NCI-H2081 treated with DMSO at 0.1 percent for 48 hours (cell line): ENCODE results near the gene PPP2R5A.
"Not testable (repeated sequence)": the region's sequence is repeated elsewhere in the genome, so short reads cannot be mapped to it uniquely, and the experiment has no call there.

Experiments
- DNase-seq: peaks from one replicate; lab custom pipeline; 2025; lab: John Stamatoyannopoulos, UW

Gene PPP2R5A

GRCh38 chr1:212301580-212301979, 16.4 kb downstream of the PPP2R5A start:
- no peak for DNase-seq

DNA sequence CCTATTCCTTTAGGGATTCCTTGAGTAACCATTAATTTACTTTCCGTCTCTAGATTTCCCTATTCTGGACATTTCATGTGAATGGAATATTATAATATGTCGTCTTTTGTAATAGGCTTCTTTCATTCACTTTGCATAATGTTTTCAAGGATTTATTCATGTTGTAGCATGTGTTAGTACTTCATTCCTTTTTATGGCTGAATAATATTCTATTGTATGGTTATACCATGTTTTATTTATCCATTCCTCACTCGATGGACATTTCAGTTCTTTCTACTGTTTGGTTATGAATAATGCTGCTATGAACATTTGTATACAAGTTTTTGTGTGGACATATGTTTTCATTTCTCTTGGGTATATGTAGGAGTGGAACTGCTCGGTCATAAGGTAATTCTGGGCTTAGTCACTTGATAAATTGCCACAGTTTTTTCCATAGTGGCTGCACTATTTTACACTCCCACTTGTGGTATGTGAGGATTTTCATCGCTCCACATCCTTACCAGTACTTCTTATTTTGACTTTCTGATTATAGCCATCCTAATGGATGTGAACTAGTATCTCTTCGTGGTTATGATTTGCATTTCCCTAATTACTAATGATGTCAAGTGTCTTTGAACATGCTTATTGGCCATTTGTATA, 17.7 kb downstream of the PPP2R5A start:
- DNase-seq = no peak

GRCh38 chr1:212305342-212305741, 20.1 kb downstream of the PPP2R5A start:
- DNase-seq = no peak

DNA sequence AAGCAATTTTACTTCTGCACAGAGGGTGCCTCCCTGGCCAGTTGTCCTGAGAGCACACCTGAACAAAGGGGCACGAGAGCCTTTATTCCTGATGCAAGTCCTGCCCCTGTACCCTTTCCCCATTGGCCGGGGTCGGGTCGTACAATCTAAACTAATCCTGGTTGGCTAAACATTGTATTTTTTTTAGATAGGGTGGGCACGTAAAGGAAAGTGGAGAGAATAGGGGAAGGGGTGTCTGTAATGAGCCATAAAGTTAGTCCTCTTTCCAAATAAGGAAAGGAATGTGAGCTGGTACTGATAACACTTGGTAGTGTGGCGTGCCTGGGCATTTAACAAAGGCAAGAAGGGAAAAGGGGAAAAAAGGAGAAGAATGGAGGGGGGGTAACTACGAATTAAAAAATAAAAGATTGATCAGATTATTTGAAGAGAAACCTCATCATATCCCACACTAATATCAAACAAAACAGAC, 20.8 kb downstream of the PPP2R5A start:
- DNase-seq = not testable (repeated sequence)

GRCh38 chr1:212309967-212310366, 24.8 kb downstream of the PPP2R5A start:
- no peak for DNase-seq

DNA sequence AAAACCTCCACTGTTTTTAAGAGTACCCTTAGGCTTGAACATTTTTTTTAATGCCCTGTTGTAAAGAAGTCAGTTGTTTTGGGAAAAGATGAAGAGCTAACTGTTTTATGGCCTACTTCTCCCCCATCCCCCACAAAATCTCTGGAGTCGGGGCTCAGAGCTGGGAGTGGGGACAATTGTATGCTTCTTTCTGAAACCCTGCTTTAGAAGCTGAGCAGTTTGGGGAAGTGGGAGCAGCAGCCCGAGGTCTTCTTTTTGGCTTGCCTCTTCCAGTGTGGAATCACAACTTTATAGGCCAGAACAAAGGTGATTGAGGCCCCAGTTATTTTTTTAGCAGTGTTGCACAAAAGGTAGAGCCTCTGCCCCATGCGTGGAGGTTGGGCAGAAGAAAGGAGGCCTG, 25.2 kb downstream of the PPP2R5A start:
- DNase-seq = no peak

DNA sequence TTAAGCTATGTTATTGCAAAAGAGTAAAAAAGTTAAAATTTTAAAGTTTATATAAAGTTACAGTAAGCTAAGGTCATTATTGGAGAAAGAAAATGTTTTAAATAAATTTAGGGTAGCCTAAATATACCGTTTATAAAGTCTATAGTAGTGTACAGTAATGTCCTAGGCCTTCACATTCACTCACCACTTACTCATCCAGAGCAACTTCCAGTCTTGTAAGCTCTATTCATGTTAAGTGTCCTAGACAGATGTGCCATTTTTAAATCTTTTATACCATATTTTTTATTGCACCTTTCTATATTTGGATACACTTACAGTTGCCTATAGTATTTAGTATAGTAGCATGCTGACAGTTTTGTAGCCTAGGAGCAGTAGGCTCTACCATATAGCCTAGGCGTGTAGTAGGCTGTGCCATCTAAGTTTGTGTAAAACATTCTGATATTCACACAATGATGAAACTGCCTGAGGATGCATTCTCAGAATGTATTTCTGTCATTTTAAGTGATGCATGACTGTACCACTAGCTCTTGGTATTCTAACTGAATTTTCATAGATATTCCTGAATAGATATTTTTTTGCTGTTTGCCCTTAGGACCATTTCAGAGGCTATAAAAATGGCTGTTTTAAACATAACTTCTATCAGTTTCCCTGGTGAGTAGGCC, 26.8 kb downstream of the PPP2R5A start:
- DNase-seq = no peak

- no peak for DNase-seq
Observed at GRCh38 chr1:212313616-212314015, 28.4 kb downstream of the PPP2R5A start.

GRCh38 chr1:212315184-212315583, 30.0 kb downstream of the PPP2R5A start:
- no peak for DNase-seq

DNA sequence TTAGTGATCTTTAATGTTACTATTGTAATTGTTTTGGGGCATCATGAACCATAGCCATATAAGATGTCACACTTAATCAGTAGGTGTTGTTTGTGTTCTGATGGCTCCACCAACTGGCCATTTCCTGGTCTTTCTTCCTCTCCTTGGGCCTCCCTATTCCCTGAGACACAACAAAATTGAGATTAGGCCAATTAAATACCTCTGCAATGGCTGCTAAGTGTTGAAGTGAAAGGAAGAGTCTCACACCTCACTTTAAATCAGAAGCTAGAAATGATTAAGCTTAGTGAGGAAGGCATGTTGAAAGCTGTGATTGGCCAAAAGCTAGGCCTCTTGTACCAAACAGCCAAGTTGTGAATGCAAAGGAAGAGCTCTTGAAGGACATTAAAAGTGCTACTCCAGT, 30.7 kb downstream of the PPP2R5A start:
- no peak for DNase-seq

DNA sequence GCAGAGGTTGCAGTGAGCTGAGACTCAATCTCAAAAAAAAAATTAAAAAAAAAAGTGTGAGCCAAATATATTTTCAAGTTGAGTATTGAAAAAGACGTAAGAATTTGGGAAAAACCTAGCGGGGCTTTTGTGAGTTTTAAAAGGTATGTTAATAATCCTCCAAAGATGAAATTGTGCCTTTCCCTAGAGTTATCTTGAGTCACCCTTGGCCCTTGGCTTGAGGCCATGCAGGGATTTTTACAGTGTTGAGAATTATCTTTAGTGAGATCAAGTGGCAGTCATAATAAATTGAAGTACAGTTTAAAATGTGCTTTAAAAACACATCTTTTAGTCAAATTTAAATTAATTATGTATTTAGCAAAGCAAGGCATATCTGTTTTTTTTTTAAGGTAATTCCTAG, 32.7 kb downstream of the PPP2R5A start:
- no peak for DNase-seq

DNA sequence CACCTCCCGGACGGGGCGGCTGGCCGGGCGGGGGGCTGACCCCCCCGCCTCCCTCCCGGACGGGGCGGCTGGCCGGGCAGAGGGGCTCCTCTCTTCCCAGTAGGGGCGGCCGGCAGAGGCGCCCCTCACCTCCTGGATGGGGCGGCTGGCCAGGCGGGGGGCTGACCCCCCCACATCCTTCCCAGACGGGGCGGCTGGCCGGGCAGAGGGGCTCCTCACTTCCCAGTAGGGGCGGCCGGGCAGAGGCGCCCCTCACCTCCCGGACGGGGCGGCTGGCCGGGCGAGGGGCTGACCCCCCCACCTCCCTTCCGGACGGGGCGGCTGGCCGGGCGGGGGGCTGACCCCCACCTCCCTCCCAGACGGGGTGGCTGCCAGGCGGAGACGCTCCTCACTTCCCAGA, 35.8 kb downstream of the PPP2R5A start:
- DNase-seq = not testable (repeated sequence)

DNA sequence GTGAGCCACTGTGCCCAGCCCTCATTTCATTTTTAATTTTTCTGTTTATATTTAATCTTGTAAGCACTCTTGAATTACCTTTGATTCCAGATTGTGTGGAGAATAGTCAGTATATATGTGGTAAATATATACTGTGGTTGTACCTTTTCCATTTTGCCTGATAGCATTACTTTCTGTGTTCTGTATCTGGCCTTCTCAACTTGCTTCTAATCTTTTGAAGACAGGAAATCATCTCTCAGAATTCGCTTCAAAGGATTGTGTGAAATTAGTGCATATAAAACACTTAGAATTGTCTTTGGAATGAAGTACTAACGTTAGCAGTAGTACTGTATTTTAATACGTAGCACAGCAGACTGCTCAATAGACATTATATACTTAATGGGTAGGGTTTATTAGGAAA, 37.9 kb downstream of the PPP2R5A start:
- DNase-seq = no peak

- no peak for DNase-seq
Observed at GRCh38 chr1:212326541-212326940, 41.3 kb downstream of the PPP2R5A start.

DNA sequence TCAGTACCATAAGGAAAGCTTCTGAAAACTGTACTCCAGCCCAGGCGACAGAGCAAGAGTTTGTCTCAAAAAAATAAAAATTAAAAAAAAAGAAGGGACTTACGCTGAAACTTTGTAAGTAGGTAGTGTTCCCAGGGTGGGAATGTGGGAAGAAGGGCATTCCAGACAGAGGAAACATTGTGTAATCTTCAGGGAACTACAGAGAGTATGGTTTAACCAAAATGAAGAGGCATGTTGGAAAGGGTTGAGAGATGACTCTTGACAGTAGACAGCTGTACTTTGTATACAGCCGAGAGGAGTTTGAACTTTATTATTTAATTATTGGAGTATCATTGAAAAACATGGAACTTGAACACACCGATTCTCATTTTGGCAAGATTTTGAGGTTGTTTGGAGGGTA, 43.0 kb downstream of the PPP2R5A start:
- DNase-seq = no peak

GRCh38 chr1:212329105-212329504, 43.9 kb downstream of the PPP2R5A start:
- no peak for DNase-seq

GRCh38 chr1:212341090-212341489, 55.9 kb downstream of the PPP2R5A start:
- no peak for DNase-seq

DNA sequence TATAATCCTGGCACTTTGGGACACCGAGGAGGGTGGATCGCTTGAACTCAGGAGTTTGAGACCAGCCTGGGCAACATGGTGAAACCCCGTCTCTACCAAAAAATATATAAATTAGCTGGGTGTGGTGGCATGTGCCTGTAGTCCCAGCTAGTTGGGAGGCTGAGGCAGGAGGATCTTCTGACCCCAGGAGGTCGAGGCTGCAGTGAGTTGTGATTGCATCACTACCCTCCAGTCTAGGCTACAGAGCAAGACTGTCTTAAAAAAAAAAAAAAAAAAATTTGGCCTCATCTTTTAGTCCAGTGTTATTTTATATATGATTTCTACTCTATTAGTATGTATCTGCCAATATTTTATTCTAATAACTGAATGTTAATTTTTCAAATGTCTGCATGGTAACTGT, 59.7 kb downstream of the PPP2R5A start:
- DNase-seq = no peak

- DNase-seq = no peak
Observed at GRCh38 chr1:212346601-212347000, 61.4 kb downstream of the PPP2R5A start.

- no peak for DNase-seq
Observed at GRCh38 chr1:212351588-212352362, 66.6 kb downstream of the PPP2R5A start.

- DNase-seq = no peak
Observed at GRCh38 chr1:212353181-212353580, 68.0 kb downstream of the PPP2R5A start.

DNA sequence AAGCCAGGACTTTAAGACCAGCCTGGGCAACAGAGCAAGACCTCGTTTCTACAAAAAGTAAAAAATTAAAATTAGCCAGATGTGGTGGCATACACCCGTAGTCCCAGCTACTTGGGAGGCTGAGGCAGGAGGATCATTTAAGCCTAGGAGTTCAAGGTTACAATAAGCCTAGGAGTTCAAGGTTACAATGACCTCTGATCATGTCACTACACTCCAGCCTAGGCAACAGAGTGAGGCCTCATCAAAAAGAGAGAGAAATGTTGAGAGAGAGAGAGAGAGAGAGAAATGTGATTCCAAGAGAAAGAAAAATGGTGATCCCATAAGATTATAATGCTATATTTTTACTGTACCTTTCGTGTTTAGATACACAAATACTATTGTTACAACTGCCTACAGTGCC, 69.3 kb downstream of the PPP2R5A start:
- DNase-seq = no peak
